IMR-90 (cell line): Measurements from ENCODE around the gene MIER1. TPM values are rescaled to one million over a fixed set of nuclear protein-coding genes. Genes with fewer than 3 reads are reported as not detected.

Experiments
- ATAC-seq: fragments of 200-7000 bp; cut with Tn5 transposase; 2 replicates; pipeline ENCODE4 v1.9.1; 2020; ENCODE audit warnings: low read depth, mild to moderate bottlenecking, moderate library complexity
- BruUV-seq: library from RNA; stranded (reverse); fragments of 400-500 nt; replicated peaks from 2 replicates; lab custom pipeline; 2021; lab: Mats Ljungman, UMichigan
- CTCF ChIA-PET: fragments of 300-600 bp; formaldehyde crosslinking; extraction: SDS; loops from one replicate; lab custom pipeline; 2021; ENCODE audit warnings: antibody characterized with exemption; lab: Yijun Ruan, JAX
- POLR2A ChIA-PET: fragments of 300-600 bp; sonication (Branson Sonifier 250); formaldehyde crosslinking; loops from one replicate; lab custom pipeline; 2022; ENCODE audit warnings: antibody characterized with exemption; ENCODE audit not compliant: unreplicated experiment; lab: Charles Lee
- DNase-seq: peaks from one replicate; pipeline ENCODE4 v3.0.0; 2013
- H2AFZ ChIP-seq: replicated peaks from 2 replicates; pipeline ENCODE3; 2013; ENCODE audit warnings: low read length, mild to moderate bottlenecking; ENCODE audit not compliant: poor library complexity
- H2AK5ac ChIP-seq: 2 replicates; pipeline ENCODE4 v1.6.1; 2013; ENCODE audit warnings: low read depth, low read length, inconsistent platforms
- H2AK9ac ChIP-seq: replicated peaks from 2 replicates; pipeline ENCODE3; 2013; ENCODE audit warnings: mild to moderate bottlenecking, low read depth, low read length, moderate library complexity; ENCODE audit not compliant: poor library complexity
- H2BK120ac ChIP-seq: 2 replicates; pipeline ENCODE4 v1.6.1; 2013; ENCODE audit warnings: low read depth, low read length, inconsistent platforms
- H2BK15ac ChIP-seq: 3 replicates; pipeline ENCODE4 v1.6.1; 2013; ENCODE audit warnings: low read depth, low read length, inconsistent platforms
- H2BK20ac ChIP-seq: 2 replicates; pipeline ENCODE4 v1.6.1; 2013; ENCODE audit warnings: low read depth, mild to moderate bottlenecking, inconsistent platforms, low read length, moderate library complexity
- H2BK5ac ChIP-seq: 2 replicates; pipeline ENCODE4 v1.6.1; 2013; ENCODE audit warnings: mild to moderate bottlenecking, low read depth, low read length, inconsistent platforms; ENCODE audit not compliant: poor library complexity, severe bottlenecking
- H3K14ac ChIP-seq: replicated peaks from 2 replicates; pipeline ENCODE4 v1.6.1; 2013; ENCODE audit warnings: low read depth, low read length, inconsistent platforms
- H3K18ac ChIP-seq: 2 replicates; pipeline ENCODE4 v1.6.1; 2013; ENCODE audit warnings: low read depth, low read length, control low read depth
- H3K23ac ChIP-seq: 2 replicates; pipeline ENCODE4 v1.6.1; 2013; ENCODE audit warnings: low read depth, low read length, inconsistent platforms
- H3K27ac ChIP-seq: 2 replicates; pipeline ENCODE4 v1.5.1; 2013; ENCODE audit warnings: mild to moderate bottlenecking, control low read depth, low read length; ENCODE audit not compliant: insufficient read depth
- H3K27me3 ChIP-seq: 2 replicates; pipeline ENCODE4 v1.6.1; 2013; ENCODE audit warnings: low read length; ENCODE audit not compliant: control insufficient read depth, insufficient read depth
- H3K36me3 ChIP-seq: 2 replicates; pipeline ENCODE4 v1.6.1; 2013; ENCODE audit warnings: low read length, mixed read lengths; ENCODE audit not compliant: control insufficient read depth, insufficient read depth
- H3K4ac ChIP-seq: 2 replicates; pipeline ENCODE4 v1.6.1; 2013; ENCODE audit warnings: low read depth, low read length, inconsistent platforms
- H3K4me1 ChIP-seq: 2 replicates; pipeline ENCODE4 v1.6.1; 2013; ENCODE audit warnings: low read length, mixed read lengths; ENCODE audit not compliant: control insufficient read depth, insufficient read depth
- H3K4me2 ChIP-seq: 2 replicates; pipeline ENCODE4 v1.6.1; 2013; ENCODE audit warnings: low read depth, mild to moderate bottlenecking, control low read depth, low read length, moderate library complexity
- H3K4me3 ChIP-seq: 2 replicates; pipeline ENCODE4 v1.5.1; 2013; ENCODE audit warnings: low read depth, mild to moderate bottlenecking, control low read depth, low read length, moderate library complexity; ENCODE audit not compliant: insufficient read depth
- H3K56ac ChIP-seq: 2 replicates; pipeline ENCODE4 v1.6.1; 2013; ENCODE audit warnings: low read length, inconsistent platforms; ENCODE audit not compliant: insufficient read depth; ENCODE audit errors: extremely low read depth
- H3K79me1 ChIP-seq, 2 experiments: 2 replicates each; pipeline ENCODE4 v1.6.1; 2013; ENCODE audit warnings: low read length in 2 of 2, inconsistent platforms in 1 of 2, low read depth in 1 of 2
- H3K9ac ChIP-seq: 2 replicates; pipeline ENCODE4 v1.6.1; 2013; ENCODE audit warnings: low read depth, low read length, control low read depth
- H3K9me1 ChIP-seq: 2 replicates; pipeline ENCODE4 v1.6.1; 2013; ENCODE audit warnings: low read length, inconsistent platforms; ENCODE audit not compliant: insufficient read depth
- H3K9me3 ChIP-seq: 2 replicates; pipeline ENCODE4 v1.6.1; 2013; ENCODE audit warnings: low read length; ENCODE audit not compliant: control insufficient read depth, insufficient read depth
- H4K20me1 ChIP-seq: 2 replicates; pipeline ENCODE4 v1.6.1; 2013; ENCODE audit warnings: low read length, inconsistent platforms; ENCODE audit not compliant: insufficient read depth
- H4K5ac ChIP-seq: 2 replicates; pipeline ENCODE4 v1.6.1; 2013; ENCODE audit warnings: mild to moderate bottlenecking, low read depth, low read length, control low read depth
- H4K8ac ChIP-seq, 2 experiments: 2 replicates each; pipeline ENCODE4 v1.6.1; 2013; ENCODE audit warnings: low read depth in 2 of 2, low read length in 2 of 2, control low read depth in 1 of 2, inconsistent platforms in 1 of 2
- H4K91ac ChIP-seq: 2 replicates; pipeline ENCODE4 v1.6.1; 2013; ENCODE audit warnings: low read depth, low read length, inconsistent platforms; ENCODE audit not compliant: insufficient read depth
- BHLHE40 ChIP-seq: fragments of 150-350 bp; IDR thresholded peaks from 2 replicates; pipeline ENCODE4 v1.6.1; 2016; ENCODE audit warnings: mild to moderate bottlenecking, low read depth, low read length
- CEBPB ChIP-seq: IDR thresholded peaks from 2 replicates; pipeline ENCODE4 v1.6.1; 2012; ENCODE audit warnings: low read depth, low read length, improper control_type of control experiment
- WGBS, 2 experiments: methylation state at CpG; one replicate each; pipeline versions ENCODE4 v1.1.5 to v1.1.7; 2013; ENCODE audit warnings: missing lambda C conversion rate in 2 of 2; ENCODE audit not compliant: insufficient read length in 1 of 2; ENCODE audit errors: extremely low coverage in 2 of 2; 5-methylcytosine and 5-hydroxymethylcytosine counted together
- dilution Hi-C: fragments of 300-500 bp; cut with HindIII; formaldehyde crosslinking; loops from one replicate; pipeline ENCODE4 v1.14.3; 2018; ENCODE audit warnings: low sequenced_read_pairs; ENCODE audit not compliant: unreplicated experiment
- in situ Hi-C: fragments of 300-500 bp; cut with MboI; formaldehyde crosslinking; loops from 3 replicates; pipeline ENCODE4 v1.14.3; 2019; ENCODE audit warnings: low sequenced_read_pairs, inconsistent platforms, mixed read lengths
- intact Hi-C: fragments of 100-400 bp; cut with micrococcal nuclease; formaldehyde crosslinking; loops from 2 replicates; pipeline ENCODE4 v1.10.0; 2022
- polyA plus RNA-seq, 3 experiments: library from polyadenylated mRNA; depleted of rRNA; stranded (reverse); fragments of >200 nt; gene quantifications; 2 replicates each; pipeline ENCODE4 v1.2.3, GENCODE V29; 2012; ENCODE audit warnings: low replicate concordance in 1 of 3
- total RNA-seq: library from RNA; depleted of rRNA; stranded (reverse); fragments of >200 nt; gene quantifications from 2 replicates; pipeline ENCODE4 v1.2.3, GENCODE V29; 2012

The MIER1 gene
- total and polyA plus RNA-seq, 2 of the 4 experiments (the other 2 are of a cell fraction), result 5.0 to 11.5 TPM

DNA sequence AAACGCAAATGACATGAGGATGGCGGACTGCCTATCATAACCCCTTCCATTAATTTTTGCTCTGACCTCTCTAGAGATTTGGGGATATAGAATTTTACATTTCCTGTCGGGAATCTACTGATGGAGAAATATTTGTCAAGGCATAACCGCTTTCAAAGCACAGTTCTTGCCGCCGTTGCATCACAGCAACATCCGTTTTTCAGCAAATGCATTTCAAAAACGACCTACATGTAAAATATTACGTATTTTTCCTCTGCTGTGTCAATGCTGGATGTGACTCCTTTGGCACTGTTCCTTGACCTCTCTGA lies 4.9 kb downstream of the MIER1 start:
- Histone ChIP-seq H2BK20ac (peak overlapping the region; percentile 64), H4K20me1 (peaks cover 23% of the 10 kb centered on the region), H3K4me1 (0 out of 2 replicates have a peak, but pooled peaks cover 2% of the 10 kb centered on the region), H3K27me3 (no peaks in the 10 kb centered on the region), H3K4me2 (peak overlapping the region; percentile 76), H3K9me3 (no peaks in the 10 kb centered on the region), H2BK5ac (peak overlapping the region; percentile 74), H3K79me1 (peaks cover 5 to 25% of the 10 kb centered on the region in 2 experiments; a peak in 3 of 4 replicates), H2AK5ac (no peak overlapping the region; the same call in 1 of the 2 replicates), H3K9me1 (no peaks in the 10 kb centered on the region; the same call in 1 of the 2 replicates), H2BK120ac (peak overlapping the region; percentile 63; the same call in 1 of the 2 replicates), H2BK15ac (peak overlapping the region; percentile 72; the same call in 1 of the 3 replicates), H3K14ac (peak overlapping the region; percentile 85; the same call in 1 of the 2 replicates), H2AFZ (peak overlapping the region; percentile 90), H3K18ac (no peak overlapping the region), H4K5ac (peak overlapping the region; percentile 9; the same call in 1 of the 2 replicates), H3K27ac (peak overlapping the region; percentile 73), H3K4ac (peak overlapping the region; percentile 90), H3K56ac (peak overlapping the region; percentile 92; the same call in 1 of the 2 replicates), H3K23ac (peak overlapping the region; percentile 50), H3K9ac (peak overlapping the region; percentile 71; the same call in 1 of the 2 replicates), H2AK9ac (peak overlapping the region; percentile 68), H3K36me3 (no peaks in the 10 kb centered on the region), H4K8ac (peak overlapping the region; percentile 21 to 86; a peak in 3 of 4 replicates), H3K4me3 (peak overlapping the region; percentile 65), H4K91ac (peak overlapping the region; percentile 67)
- 0% methylated on average over 2 of the region's 9 CpGs; no CpG with 5 or more reads in 1 of the 2 experiments for WGBS, 2 experiments
- no peak for TF ChIP-seq BHLHE40
- peak; percentile 85 for TF ChIP-seq CEBPB
- intact Hi-C loops (no loop called here), dilution Hi-C loops (no loop called here), in situ Hi-C loops (loop anchor here (25.0 kb wide), 2 partner anchors 392 to 1117 kb away; partner anchors contain the start of gene SGIP1)
- ChIA-PET POLR2A (no interaction called here), CTCF (no interaction called here)
- DNase-seq, result no peak
- ATAC-seq, result no peak
- no TSS peak for BruUV-seq
